GM21367 (cell line): ENCODE results near the gene CAB39L.
"Not testable (repeated sequence)": the region's sequence is repeated elsewhere in the genome, so short reads cannot be mapped to it uniquely, and the experiment has no call there.

Experiments
- ATAC-seq: cut with Tn5 transposase; IDR thresholded peaks from one replicate; pipeline ENCODE4 v1.9.1; 2021; ENCODE audit not compliant: unreplicated experiment

CAB39L gene

DNA sequence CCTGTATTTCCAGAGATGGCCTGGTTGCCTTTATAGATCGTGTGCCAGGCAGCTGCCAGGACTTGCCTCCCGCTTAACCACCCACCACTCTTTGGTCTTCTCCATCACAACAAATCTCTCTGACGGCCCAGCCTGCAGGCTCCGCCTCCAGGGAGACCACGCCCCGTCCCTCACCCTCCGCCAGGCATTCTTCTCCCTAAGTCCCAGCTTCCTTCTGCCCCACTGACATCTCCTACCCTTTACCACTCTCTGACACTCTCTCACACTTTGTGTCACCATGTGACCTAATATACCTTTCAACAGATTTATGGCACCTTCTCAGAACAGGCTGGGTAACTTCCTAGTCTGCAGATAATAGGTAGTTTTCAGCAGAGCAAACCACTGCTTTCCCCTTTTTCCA, 95.1 kb downstream of the CAB39L start:
- no peak for ATAC-seq

DNA sequence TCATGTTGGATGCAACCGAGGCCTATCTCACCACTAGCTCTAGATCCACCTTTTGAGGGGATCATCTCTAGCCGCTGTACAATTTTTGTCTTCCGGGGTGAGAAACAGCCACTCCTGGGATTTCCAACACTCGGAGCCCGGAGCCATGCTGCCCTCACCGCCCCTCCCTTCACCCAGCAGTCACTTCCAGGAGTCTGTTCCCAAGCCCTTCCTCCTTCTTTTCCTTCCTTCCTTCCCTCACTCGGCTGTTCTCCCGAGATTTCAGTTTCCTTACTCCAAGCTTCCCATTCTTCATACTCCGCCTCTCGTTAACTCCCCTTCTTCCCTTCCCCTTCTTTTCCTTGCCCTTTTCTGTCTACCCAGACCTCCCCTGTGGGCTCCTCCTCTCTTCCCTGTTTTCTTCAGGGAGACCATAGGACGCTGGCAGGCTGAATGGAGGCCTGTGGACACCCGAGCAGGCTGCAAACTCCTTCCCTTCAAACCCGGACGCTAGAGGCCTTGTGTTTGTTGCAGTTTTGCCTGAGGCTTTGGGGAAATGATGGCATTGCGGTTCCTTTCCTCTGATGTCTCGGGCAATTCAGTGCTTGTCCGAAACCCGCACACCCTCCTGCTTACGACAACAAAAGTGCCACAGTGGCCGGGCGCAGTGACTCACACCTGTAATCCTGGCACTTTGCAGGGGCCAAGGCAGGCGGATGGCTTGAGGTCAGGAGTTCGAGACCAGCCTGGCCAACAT, 96.0 kb downstream of the CAB39L start:
- ATAC-seq = no peak

DNA sequence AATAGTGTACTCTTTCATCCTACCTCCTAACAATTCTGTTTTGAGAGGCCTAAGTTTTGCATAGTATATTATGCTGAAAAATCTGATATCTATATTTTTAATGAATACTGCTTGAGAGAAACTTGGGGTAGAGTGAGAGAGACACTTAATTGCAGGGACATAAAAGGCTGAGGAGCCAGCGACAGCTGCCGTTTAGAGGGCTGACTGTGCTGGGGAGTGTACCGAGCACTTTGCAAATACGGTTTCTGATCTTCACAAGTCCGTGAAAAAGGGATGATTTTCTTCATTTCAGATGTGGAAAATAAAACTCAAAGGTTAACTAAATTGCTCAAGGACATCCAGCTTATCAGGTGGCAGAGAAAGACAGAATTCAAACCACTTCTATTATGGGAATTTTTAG, 97.4 kb downstream of the CAB39L start:
- no peak for ATAC-seq

DNA sequence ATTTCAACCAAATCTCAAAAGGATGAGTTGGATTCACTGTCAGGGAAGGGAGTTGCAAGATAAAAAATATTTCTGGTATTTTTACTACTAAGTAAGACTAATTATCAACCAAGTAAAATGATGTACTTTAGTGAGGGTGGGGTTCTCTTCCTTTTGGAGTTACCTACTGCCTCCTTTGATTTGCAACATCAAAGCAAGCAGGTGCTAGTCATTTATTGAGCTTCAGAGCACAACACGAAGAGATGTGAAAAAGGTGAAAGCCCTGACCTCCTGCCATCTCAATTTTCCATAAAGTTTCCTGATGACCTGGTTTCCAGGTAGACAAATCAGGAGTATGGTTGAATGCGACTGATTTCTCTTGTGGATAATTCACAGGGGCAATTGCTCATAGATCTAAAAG, 100.1 kb downstream of the CAB39L start:
- no peak for ATAC-seq

DNA sequence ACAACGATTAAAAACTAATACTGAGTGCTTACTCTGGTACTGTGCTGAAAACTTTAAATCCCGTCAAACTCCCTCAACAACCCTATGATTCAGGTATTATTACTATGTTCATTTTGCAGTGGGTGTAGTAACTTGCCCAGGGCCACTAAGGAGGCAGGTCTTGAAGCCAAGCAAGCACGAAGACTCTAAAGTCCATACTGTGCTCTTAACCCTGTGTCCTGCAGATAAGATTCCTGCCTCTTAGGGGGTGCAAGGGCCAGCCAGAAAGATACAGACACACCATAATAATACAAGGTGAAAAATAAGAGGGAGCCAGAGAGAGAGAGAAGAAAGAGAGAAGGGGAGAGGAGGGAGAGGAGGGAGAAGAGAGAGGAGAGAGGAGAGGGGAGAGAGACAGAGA, 100.6 kb downstream of the CAB39L start:
- no peak for ATAC-seq

DNA sequence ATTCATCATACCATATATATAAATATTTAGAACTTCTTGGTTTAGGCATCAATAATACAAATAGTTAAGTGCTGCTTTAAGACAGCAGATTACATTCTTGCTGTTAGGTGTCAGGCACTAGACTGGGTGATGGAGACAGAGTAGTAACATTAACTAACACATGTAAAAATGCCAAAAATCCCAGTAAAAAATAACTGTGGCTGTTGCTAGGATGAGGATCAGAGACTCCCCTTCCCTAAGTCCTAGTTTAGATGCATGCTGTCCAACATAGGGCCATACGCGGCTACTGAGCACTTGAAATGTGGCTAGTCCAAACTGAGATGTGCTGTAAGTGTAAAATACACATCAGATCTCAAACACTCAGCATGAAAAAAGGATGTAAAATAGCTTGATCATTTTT, 101.4 kb downstream of the CAB39L start:
- ATAC-seq = no peak

DNA sequence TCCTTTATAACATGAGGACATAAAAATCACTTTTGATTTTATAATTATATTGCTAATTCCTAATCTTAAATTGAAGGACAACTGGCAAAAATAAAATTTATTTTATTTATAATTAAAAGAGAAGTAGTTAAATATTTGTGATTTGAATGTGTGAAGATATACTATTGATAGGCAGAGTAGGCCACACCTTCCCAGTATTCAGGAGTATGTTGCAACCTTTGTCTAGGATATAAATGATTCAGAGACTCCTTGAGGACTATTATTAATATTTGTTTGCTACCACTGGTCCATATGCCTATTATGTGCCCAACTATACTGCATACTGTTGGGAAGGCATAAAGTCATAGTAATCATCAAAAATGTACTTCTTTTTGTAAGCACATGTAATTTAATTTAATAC, 101.9 kb downstream of the CAB39L start:
- no peak for ATAC-seq

DNA sequence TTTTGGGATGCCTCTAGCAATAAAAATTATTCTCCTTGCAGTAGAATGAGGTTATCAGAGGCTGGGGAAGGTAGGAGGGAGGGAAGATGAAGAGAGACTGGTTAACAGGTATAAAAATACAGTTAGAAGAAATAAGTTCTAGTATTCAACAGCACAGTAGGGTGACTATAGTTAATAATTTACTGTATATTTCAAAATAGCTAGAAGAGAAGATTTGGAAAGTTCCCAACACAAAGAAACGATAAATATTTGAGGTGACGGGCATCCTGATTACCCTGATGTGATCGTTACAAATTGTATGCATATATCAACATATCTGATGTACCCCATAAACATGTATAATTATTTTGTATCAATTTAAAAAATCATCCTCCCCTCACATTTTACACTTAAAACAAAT, 102.3 kb downstream of the CAB39L start:
- no peak for ATAC-seq

DNA sequence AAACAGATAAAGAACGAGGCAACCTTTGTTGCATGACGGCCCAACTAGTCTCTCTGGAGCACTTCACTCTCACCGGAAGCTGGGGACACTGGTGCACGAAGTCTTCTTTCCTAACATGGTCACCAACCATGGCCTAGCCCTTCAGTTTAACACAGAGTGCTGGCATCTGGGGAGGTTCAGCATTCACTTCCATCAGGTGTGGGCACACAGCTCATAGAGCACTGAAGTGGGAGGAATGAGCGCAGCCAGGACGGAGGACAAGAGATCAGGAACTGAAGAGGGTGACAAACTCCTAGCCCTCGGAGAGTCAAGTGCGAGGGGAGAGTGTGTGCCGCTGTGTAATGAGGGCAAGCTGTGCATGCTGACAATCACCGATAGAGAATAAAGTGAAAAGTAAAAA, 103.7 kb downstream of the CAB39L start:
- no peak for ATAC-seq

DNA sequence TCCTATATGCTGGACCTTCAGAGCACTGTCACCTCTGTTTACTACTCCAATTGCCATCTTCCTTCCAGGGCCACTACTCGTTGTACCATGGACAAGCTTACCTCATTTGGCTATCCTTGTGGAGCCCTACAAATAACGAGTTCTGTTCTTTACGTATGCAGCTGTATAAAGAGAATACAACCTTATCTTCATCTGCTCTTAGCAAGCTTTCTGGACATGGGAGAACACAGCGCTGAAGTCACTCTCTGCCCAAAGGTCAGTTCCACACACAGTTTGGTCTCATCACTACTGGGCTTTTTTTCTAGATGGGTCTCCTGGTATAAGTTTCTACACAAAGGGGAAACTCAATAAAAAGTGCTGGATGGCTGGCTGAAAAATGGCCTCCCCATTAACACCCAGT, 107.2 kb downstream of the CAB39L start:
- no peak for ATAC-seq

DNA sequence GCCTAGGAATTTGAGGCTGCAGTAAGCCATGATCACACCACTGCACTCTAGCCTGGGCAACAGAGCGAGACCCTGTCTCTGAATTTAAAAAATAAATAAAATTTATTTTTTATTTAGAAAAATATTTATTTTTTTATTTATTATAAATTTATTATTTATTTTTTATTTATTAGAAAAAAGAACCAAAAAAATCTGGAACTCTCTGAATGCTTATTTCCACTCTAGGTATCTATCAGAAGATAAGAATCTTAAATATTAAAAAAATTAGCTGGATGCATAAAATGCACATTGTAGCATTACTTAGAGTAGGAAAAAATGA, 113.4 kb downstream of the CAB39L start:
- no peak for ATAC-seq

DNA sequence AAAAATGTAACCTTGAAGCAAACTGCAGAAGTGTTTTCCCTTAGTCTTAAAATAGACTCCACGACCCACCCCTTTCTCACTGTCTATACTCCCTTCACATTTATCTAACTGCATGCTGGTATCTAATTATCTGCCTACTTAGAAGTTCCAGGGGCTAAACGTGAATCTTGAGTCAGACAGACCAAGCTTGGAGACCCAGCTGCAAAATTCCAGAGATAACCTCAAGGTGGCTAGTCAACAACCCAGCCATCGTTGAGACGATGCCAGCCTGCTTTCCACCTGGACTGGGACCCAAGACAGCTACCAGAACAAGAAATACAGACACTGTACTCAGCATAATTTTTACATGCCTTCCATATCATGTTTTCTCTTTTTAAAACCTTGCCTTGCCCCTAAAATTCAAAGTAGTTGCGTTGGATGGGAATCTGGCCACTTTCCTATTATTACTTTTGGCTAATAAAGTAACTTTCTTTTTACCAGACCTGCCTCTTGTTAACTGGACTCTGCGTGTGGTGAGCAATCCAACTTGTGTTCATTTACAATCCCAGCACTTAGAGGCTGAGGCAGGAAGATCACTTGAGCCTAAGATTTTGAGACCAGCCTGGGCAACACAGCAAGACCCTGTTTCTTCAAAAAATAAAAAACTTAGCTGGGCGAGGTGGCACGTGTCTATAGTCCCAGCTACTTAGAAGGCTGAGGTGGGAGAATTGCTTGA, 113.9 kb downstream of the CAB39L start:
- ATAC-seq = no peak

DNA sequence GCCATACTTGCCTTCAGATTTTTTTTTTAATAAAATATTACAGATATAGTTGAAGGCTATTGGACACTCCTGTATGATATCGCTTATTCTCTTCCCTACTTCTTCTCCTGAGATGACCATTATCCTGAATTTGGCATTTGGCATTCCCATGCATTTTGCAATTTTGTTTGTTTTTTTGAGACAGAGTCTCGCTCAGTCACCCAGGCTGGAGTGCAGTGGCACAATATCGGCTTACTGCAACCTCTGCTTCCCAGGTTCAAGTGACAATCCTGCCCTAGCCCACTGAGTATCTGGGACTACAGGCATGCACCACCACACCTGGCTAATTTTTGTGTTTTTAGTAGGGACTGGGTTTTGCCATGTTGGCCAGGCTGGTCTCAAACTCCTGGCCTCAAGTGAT, 116.7 kb downstream of the CAB39L start:
- not testable (repeated sequence) for ATAC-seq

DNA sequence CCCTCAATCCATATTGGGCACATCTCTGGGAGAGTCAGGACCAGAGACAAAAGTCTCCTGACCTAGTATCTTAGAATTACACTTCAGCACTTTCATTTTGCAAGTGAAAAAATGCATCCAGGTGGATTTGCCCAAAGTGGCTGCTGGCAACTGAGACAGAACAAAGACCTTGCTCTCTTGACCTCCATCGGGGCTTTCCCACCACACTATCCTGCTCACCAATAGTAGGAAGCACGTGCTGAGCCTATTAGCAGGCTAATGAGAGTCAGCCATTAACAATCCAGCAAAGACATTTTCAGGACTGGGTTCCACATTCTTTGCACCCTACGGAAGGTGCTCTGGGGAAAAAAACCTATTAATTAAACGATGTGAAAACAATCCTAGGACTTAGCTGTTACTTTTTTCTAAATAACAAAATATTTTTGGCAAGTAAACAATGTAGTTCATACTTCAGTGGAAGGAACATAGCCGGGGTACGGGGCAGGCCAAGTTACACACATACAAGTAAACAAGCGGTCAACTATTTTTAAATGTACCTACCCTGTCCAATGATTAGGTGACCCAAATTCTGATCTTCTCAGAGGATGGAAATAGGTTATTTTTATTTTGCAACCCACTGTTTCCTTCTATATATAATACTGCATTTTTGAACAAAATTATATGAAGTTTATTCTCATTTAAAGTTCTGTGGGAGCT, 117.5 kb downstream of the CAB39L start:
- no peak for ATAC-seq

DNA sequence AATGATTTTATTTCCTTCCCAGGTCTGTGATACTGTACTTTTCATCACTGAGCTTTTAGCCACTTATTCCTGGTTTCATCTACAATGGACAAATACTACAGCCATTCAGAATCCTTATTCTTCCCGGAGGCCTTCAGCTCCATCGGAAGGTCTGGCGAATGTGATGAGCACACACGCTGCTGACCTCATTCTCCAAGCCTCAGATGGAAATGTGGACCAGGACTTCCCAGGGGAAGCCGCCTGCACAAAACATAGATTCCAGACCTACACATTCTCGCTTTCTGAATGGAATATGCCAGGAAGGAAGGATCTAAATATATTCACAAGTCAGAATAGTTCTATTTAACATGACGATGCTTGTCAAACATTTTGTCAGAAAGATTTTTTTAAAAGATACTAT, 120.5 kb downstream of the CAB39L start:
- ATAC-seq = no peak

DNA sequence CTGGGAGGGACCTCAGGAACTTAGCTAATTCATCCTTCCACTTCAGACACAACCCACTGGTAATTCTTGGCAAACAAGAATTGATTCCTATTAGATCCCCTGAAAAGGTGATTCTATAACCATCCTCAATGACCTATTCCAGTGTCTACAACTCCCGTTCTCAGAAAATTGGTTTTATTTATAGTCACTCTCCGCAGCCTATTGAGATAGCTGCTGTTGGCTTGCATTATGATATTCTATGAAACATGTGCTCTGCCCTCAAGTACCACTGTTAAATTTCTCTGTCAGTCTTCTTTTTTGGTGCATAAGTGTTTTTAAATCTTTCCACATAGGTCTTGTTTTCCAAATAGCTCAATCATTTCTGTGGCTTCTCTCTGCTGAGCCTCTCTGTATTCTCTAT, 121.2 kb downstream of the CAB39L start:
- ATAC-seq = no peak

DNA sequence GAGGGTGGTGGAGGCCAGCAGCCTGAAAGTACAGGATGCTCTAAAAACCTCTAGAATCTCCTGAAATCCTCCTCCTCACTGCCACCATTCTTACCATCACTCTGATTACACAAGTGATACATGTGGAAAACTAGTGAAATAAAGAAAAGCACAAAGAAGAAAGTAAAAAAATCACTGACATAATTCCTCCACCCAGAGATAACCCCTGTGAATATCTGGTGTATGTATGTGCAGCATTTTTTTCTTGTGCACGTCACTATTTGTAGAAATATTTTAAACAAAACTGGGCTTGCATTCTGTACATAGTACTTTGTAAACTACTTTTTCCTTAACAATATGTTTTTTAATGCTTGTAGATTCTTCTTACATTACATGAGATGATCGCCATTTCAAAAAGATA, 122.9 kb downstream of the CAB39L start:
- no peak for ATAC-seq

DNA sequence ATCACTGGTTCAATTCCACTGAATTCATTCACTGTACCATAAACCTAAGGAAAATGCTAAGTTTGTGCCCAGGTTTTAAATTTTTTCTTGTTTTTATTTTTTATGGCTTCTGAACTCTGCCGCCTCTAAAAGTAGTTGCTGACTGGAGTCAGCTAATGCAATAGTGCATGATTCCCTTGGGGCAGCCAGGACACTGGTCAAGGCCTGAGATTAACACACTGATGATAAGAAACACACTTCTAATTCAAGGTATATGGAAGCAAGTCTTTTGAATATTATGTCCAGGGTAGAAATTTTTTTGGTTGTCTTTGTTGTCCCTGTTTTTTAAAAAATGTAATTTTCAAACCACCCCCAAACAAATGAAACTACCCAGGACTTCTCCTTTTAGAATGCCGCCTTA, 123.9 kb downstream of the CAB39L start:
- no peak for ATAC-seq

DNA sequence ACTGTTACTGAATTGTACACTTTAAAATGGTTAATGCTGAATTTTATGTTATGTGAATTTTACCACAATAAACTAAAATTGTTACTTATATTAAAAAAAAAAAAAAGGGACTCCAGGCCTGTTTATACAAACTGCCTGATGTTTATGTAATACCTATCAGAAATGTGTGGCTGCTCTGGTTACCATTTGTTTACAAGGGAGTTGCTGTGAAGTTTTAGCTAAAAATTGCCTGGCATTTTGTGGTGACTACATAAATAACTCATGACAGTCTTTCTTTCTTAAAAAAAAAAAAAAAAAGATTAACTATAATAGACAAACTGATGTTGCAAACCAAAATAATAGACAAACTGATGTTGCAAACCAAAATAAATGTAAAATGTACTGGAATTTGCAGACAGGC, 124.3 kb downstream of the CAB39L start:
- no peak for ATAC-seq

DNA sequence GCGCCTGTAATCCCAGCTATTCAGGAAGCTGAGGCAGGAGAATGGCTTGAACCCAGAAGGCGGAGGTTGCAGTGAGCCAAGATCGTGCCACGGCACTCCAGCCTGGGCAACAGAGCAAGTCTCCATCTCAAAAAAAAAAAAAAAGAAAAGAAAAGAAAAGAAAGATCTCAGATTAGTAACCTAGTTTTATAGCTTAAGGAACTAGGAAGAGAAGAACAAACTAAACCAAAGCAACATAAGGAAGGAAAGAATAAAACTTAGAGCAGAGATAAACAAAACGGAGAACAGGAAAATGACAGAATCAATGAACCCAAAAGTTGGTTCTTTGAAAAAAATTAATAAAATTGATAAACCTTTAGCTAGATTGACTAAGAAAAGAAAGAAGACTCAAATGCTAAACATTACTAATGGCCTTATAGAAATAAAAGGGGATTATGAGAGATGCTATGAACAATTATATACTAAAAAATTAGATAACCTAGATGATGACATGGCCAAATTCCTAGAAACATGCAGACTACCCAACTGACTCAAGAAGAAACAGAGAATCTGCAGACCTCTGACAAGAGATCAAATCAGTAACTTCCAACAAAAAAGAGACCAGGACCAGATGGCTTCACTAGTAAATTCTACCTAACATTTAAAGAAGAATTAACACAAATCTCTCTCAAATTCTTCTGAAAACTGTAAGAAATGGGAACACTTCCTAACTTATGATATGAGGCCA, 127.9 kb downstream of the CAB39L start:
- ATAC-seq = no peak

DNA sequence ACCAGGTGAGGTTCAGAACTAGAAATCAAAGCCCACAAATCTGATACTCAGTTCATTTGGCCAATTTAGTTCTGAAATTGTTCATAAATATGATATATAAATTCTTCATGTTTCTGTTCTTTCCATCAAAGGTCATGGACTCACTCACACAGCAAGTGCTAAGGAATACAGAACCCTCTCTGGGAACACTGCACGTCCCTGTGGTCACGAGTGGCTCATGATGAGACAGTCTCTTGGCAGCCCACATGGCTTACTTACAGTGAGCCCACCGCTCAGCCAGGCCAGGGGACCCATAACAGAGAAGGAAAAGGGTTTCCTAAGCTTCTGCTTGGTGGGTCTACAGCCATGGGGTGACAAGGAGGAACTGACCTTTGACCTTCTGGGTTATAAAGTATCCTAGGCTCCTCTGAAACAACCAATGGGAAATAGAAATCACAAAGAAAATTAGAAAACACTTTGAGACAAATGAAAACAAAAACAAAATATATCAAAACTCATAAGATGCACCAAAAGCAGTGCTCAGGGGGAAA, 128.8 kb downstream of the CAB39L start:
- no peak for ATAC-seq
